Right lung (tissue), 5 donors: ENCODE data around the gene SLC4A9. TPM values are rescaled to one million over a fixed set of nuclear protein-coding genes. Genes with fewer than 3 reads are reported as not detected.
"Not testable (repeated sequence)": the region's sequence is repeated elsewhere in the genome, so short reads cannot be mapped to it uniquely, and the experiment has no call there.

Experiments used
- DNase-seq, 2 donors: peaks; one replicate each; pipeline ENCODE4 v3.0.0-alpha.2; 2013
- polyA plus RNA-seq, 5 donors: library from polyadenylated mRNA; unstranded; fragments of 120-200 nt; gene quantifications; one replicate each; pipeline versions ENCODE4 v1.2.1 to v1.2.3, GENCODE V29; 2013; ENCODE audit warnings: inconsistent platforms in 1 of 5, low replicate concordance in 1 of 5; ENCODE audit not compliant: insufficient read length in 5 of 5, insufficient read depth in 1 of 5

Gene SLC4A9
- polyA plus RNA-seq, 5 donors: 0.15 to 0.34 (median 0.25) TPM

- DNase-seq: no peak
These were observed 38.4 kb downstream of the SLC4A9 start for GRCh38 chr5:140398379-140398811.

DNA sequence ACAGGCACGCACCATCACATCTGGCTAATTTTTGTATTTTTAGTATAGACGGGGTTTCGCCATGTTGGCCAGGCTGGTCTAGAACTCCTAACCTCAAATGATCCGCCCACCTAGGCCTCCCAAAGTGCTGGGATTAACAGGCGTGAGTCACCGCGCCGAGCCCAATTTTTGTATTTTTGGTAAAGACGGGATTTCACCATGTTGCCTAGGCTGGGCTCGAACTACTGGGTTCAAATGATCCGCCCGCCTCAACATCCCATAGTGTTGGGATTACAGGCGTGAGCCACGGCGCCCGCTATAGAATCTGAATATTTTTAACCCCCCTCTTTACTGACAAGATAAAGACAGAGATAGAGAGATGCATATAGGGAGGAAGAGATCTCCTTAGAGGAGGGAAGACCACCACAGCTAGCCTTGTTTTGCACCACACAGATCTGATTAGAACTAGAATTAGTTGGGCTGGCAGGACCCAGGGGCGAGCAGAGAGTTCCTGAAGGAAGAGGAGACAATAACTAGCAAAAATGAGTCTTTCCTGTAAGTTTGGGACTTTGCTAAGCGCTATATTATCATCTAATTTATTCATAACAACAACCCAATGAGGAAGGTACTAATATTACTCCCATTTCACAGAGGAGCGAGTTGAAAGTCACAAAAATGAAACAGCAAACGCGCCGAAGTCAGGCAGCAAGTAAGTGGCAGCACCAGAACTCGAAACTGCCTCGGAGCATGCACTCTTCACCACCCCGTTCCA, 40.2 kb downstream of the SLC4A9 start:
- DNase-seq: no peak

- peak; percentile 94 to 95 for DNase-seq
These were observed 40.9 kb downstream of the SLC4A9 start for GRCh38 chr5:140400730-140401361.

GRCh38 chr5:140401362-140402257, 41.6 kb downstream of the SLC4A9 start, which contains the start of gene ANKHD1:
Gene ANKHD1, plus strand, starts transcription at chr5:140401833. Its CDS starts 135 bp downstream, at chr5:140401968.
- DNase-seq: peak; percentile 100

DNA sequence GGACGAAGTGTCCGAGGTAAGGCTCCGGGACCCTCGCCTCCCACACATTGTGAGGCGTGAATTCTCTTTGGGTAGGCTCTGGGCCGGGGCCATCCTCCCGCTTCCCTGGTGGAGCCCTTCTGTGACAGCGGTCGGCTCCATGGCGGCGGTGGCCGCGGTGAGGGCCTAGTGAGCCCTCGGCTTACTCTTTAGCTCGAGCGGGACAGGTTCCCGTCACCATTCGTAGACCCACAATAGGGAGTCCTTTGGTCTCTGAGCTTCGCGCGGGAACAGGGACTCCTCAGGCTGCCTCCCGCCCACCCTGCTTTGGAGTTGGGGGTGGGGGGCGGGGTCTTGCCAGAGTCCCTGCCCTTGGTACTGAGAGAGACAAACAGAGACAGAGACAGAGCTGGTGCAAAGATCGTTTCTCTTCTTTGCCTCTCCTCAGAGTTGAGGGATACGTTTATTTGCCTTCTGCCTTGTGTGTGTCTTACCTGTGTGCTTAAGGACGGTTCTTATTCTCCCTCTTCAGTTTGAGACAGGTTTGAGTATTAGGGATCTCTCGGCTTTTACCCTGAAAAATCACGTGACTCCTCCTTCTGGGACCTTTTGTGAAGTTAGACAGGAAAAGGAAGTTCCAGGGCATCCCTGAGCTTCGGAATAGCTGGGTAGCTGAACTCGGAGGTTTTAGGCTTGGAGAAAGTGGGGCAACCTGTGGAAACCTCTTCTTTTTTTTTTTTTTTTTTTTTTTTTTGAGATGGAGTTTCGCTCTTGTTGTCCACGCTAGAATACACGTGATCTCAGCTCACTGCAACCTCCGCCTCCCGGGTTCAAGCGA, 42.5 kb downstream of the SLC4A9 start:
- DNase-seq: peak; percentile 27 to 28

DNA sequence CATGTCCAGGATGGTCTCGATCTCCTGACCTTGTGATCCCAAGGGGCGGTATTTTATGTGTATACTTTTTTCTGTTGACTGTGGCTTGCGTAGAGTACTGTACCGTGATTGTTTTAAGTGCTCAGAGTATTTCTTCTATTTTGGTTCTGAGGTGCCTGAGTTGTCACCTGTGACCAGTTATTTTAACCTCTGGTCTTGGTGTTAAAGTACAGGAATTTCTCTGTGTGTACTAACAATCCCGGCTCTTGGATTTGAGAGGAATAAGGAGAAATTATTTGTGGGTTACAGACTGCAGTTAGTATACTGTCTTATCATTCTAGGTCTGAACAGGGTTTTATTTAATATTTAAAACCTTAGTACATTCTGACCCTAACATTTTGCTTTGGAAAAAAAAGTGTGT, 43.6 kb downstream of the SLC4A9 start:
- no peak for DNase-seq

GRCh38 chr5:140408750-140409241, 48.8 kb downstream of the SLC4A9 start:
- DNase-seq: no peak

GRCh38 chr5:140413230-140413629, 53.2 kb downstream of the SLC4A9 start:
- no peak for DNase-seq

GRCh38 chr5:140417235-140417634, 57.2 kb downstream of the SLC4A9 start:
- no peak for DNase-seq

GRCh38 chr5:140418862-140419520, 59.0 kb downstream of the SLC4A9 start:
- DNase-seq: no peak

- no peak for DNase-seq
These were observed 60.2 kb downstream of the SLC4A9 start for GRCh38 chr5:140420226-140420570.

DNA sequence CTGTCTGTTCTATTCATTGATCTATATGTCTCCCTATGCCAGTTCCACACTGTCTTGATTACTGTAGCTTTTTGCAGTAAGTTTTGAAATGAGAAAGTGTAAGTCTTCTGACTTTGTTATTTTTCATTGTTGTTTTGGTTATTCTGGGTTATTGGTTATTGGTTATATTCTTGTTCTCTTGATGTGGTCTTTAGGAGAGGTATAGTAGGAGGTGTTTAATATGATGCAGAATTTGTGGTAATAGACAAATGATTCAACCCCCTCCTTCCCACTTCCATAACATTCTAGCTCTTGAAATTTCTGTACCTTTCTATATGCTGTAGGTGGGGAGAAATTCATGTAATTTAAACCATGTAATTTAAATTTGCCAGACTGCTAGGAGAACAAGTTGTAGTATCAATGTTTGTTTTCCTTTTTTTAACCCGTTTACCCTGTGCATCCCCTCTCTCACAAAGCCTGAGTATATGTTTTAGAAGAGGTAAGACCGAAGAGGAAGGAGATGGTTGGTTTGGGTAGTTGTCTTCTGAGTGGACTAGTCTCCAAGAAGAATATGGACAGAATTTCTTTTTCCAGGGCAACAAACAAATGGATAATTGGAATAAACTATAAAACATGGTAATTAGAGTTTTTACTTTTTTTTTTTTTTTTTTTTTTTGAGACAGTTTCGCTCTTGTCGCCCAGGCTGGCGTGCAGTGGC, 60.8 kb downstream of the SLC4A9 start:
- DNase-seq: no peak

- not testable (repeated sequence) for DNase-seq
These were observed 61.4 kb downstream of the SLC4A9 start for GRCh38 chr5:140421375-140421774.

DNA sequence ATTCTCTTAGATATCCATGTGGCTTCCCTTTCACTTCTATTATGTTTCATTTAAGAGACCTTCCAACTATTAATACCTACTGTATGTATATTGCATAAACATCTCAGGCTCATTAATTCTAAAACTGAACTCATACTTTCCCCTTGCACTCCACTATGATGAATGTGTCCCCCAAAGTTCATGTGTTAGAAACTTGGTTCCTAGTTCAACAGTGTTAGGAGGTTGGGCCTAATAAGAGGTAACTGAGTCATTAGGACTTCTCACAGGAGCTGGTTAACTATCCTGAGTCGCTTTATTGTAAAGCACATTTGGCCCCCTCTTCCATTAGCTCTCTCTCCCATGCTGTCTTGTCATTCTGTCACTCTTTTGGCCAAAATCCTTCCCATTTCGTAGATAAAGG, 63.6 kb downstream of the SLC4A9 start:
- no peak for DNase-seq

DNA sequence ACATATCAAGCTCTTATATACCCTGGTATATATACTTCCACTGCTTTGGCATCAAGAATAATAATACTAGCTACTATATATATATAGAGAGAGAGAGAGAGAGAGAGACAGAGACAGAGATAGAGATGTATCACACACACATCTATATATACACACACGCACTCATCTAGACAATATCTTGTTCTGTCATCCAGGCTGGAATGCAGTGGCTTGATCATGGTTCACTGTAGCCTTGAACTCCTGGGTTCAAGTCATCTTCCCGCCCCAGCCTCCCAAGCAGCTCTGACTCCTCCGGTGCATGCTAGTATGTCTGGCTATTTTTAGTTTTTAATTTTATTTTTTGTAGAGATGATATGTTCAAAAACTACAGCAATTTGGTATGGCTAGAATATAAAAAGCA, 64.1 kb downstream of the SLC4A9 start:
- DNase-seq: no peak

Other genes starting within 250 kb of the SLC4A9 start
- 10 to 100 TPM in 1 of 5 donors, 1 to 10 TPM in 4; 8.1 to 11.1 (median 9.8) TPM for gene PURA, start 246.1 kb upstream of the SLC4A9 start, polyA plus RNA-seq
- gene IGIP, start 234.3 kb upstream of the SLC4A9 start, polyA plus RNA-seq: 1 to 10 TPM; 5.1 to 6.6 (median 5.3) TPM
- 10 to 100 TPM; 31.6 to 40.7 (median 33.6) TPM for gene CYSTM1, start 185.0 kb upstream of the SLC4A9 start, polyA plus RNA-seq
- 100 to 1,000 TPM in 1 of 5 donors, 10 to 100 TPM in 4; 92.0 to 116 (median 94.3) TPM for gene PFDN1, start 57.1 kb upstream of the SLC4A9 start, polyA plus RNA-seq
- gene HBEGF, start 13.6 kb upstream of the SLC4A9 start, polyA plus RNA-seq: 1 to 10 TPM; 5.7 to 9.6 (median 7.6) TPM
- gene ANKHD1, start 41.6 kb downstream of the SLC4A9 start, polyA plus RNA-seq: 100 to 1,000 TPM in 4 of 5 donors, 10 to 100 TPM in 1; 97.8 to 144 (median 128) TPM
- 10 to 100 TPM in 4 of 5 donors, 1 to 10 TPM in 1; 7.8 to 13.7 (median 10.5) TPM for gene EIF4EBP3, start 187.5 kb downstream of the SLC4A9 start, polyA plus RNA-seq
- gene SRA1, start 197.3 kb downstream of the SLC4A9 start, polyA plus RNA-seq: 10 to 100 TPM; 19.2 to 30.7 (median 22.9) TPM
- gene APBB3, start 204.4 kb downstream of the SLC4A9 start, polyA plus RNA-seq: 10 to 100 TPM; 41.6 to 57.2 (median 47.9) TPM
- gene SLC35A4, start 204.6 kb downstream of the SLC4A9 start, polyA plus RNA-seq: 10 to 100 TPM; 68.2 to 81.1 (median 71.0) TPM